Measurements from ENCODE around the gene ANAPC7.

DNA sequence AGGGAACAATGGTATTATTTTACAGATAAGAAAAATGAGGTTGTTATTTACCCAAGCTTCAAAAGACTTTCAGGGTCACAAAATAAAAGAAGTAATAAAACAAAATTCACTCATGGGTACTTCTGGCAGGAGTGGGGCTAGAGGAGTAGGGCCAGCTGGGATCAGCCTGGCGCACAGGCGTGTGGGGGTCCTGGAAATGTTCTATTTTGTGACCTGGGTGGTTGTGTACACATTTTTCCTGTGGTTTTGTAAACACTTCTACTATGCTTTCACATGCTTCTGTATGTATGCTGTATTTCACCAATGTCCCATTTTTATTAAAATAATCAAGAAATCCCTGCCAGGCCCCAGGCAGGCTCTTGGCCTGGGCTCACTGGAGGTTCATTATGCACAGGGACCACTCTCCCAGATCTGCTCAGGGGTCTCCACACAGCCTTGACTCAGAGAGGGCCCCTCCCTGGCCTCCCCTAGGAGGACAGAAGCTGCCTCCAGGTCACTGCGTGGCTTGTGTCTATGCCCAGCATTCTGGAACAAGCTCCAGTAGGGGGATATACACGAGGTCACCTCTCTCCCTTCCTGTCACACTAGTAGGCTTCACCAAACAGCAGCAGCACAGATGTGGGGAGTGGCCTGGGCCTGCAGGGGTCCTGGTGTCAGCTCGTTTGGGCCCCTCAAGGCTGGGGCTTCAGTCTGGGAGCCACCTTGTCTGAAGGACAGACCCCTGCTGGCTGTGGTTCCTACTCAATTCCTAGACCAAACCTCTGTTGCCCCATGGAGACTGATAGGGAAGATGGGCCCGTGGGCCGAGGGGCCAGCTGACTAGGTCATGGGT lies 37.8 kb downstream of the ANAPC7 start:
- TF ChIP-seq, protein P1, sequence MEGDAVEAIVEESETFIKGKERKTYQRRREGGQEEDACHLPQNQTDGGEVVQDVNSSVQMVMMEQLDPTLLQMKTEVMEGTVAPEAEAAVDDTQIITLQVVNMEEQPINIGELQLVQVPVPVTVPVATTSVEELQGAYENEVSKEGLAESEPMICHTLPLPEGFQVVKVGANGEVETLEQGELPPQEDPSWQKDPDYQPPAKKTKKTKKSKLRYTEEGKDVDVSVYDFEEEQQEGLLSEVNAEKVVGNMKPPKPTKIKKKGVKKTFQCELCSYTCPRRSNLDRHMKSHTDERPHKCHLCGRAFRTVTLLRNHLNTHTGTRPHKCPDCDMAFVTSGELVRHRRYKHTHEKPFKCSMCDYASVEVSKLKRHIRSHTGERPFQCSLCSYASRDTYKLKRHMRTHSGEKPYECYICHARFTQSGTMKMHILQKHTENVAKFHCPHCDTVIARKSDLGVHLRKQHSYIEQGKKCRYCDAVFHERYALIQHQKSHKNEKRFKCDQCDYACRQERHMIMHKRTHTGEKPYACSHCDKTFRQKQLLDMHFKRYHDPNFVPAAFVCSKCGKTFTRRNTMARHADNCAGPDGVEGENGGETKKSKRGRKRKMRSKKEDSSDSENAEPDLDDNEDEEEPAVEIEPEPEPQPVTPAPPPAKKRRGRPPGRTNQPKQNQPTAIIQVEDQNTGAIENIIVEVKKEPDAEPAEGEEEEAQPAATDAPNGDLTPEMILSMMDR (conservative IDR thresholded peaks at IDR 0.05; ENCODE audit: low read length) = no peak
- TF ChIP-seq EZH2phosphoT487 (IDR thresholded peaks at IDR 0.05; ENCODE audit: borderline replicate concordance, low read depth, low read length) = no peak

Measured in OCI-LY7 (cell line).